ENCODE results near the gene DGAT2. TPM values are rescaled to one million over a fixed set of nuclear protein-coding genes. Genes with fewer than 3 reads are reported as not detected.

DGAT2 gene, protein sequence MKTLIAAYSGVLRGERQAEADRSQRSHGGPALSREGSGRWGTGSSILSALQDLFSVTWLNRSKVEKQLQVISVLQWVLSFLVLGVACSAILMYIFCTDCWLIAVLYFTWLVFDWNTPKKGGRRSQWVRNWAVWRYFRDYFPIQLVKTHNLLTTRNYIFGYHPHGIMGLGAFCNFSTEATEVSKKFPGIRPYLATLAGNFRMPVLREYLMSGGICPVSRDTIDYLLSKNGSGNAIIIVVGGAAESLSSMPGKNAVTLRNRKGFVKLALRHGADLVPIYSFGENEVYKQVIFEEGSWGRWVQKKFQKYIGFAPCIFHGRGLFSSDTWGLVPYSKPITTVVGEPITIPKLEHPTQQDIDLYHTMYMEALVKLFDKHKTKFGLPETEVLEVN
- polyA plus RNA-seq (2013, experiment 1 of 4) = 4.5 TPM
- polyA plus RNA-seq (2013, experiment 2 of 4) = 5.7 TPM
- polyA plus RNA-seq (2013, experiment 3 of 4) = 3.6 TPM
- polyA plus RNA-seq (2013, experiment 4 of 4) = 3.3 TPM

DNA sequence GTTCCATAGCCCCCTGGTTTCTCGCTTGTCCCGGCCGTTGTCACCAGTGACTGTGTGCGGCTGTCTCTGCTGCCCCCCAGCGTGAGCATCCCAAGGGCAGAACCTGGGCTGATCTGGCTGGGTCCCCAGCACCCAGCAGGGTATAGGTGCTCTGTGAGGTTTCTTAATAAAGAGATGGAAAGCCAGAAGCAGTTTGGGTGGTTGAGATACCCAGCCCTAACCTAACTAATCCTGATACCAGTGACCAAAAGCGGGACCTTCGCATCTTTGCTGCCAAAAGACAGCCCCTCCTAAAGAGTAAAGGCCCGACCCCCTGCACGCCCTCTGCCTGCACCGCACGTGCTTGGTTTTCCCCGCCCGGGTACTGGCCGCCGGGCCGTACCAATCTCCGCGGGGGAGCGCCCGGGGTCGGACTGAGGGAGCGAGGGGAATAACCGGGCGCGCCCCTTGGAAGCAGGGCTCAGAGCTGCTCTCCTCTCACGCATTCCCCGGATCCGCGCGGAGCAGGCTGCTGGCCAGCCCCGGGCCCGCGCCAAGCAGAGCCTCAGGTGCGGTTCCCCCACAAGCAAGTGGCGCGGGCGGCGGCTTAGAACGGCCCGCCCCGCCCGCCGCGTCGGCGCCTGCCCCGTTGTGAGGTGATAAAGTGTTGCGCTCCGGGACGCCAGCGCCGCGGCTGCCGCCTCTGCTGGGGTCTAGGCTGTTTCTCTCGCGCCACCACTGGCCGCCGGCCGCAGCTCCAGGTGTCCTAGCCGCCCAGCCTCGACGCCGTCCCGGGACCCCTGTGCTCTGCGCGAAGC, at the start of gene DGAT2:
TSS of gene DGAT2 (plus strand) at position 667 of the 797 bp plus-strand sequence. CDS start 214 bp downstream, outside the sequence.
- 4 to 5% methylated on average over 66 of the region's 66 CpGs for WGBS, 2 experiments
- Histone ChIP-seq H3K27me3 (ENCODE audit: control insufficient read depth, insufficient read depth, low read length, poor library complexity, severe bottlenecking) (peaks cover 43% of the 10 kb centered on the region), H3K9me3 (ENCODE audit: control insufficient read depth, low read length) (no peaks in the 10 kb centered on the region), H3K36me3 (ENCODE audit: control insufficient read depth, insufficient read depth, low read length) (no peaks in the 10 kb centered on the region), H3K4me1 (ENCODE audit: control insufficient read depth, insufficient read depth, low read length) (peaks cover 18% of the 10 kb centered on the region), H3K4me3 (ENCODE audit: insufficient read depth, low read depth, low read length) (peak within 1 kb of the TSS; percentile 35), H3K27ac (ENCODE audit: insufficient read depth, low read depth, low read length, poor library complexity, severe bottlenecking) (no peak within 1 kb of the TSS)

DNA sequence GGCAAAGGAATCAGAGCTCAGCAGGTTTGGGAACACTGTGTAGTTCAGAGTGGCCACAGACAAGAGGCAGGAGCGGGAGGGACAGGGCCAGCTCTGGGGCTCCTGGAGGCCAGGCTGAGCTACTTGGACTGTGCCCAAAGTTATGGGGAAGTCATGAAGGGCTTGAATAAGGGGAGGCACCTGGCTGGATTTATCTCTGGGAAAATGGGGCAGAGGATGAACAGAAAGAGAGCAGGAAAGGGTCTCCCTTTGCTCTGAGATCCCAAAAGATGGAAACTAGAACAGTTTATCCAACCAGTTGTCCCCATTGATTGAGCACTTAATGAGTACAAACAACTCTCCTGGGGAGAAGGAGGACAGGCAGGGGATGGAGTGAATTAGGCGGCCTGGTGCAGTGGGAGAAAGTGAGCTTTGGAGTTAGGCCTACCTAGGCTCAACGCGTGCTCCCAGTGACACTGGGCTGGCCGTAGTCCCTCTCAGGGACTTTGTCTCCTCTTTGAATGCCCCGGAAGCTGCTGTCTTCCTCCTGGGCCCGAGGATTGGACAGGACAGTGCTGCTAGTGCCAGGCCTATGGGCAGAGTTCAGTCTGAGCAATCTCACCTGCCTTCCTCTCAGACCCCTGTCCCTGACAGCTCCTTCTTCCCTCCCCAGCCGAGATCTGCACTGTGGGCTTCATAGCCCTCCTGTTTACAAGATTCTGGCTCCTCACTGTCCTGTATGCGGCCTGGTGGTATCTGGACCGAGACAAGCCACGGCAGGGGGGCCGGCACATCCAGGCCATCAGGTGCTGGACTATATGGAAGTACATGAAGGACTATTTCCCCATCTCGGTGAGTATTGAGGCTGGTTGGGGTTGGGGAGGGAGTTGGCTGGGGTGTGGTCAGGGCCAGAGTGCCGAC, 49.0 kb upstream of the DGAT2 start:
- WGBS, 2 experiments = 93% methylated on average over 14 of the region's 14 CpGs
- no peak overlapping the region for H3K27ac ChIP-seq (ENCODE audit: insufficient read depth, low read depth, low read length, poor library complexity, severe bottlenecking)

DNA sequence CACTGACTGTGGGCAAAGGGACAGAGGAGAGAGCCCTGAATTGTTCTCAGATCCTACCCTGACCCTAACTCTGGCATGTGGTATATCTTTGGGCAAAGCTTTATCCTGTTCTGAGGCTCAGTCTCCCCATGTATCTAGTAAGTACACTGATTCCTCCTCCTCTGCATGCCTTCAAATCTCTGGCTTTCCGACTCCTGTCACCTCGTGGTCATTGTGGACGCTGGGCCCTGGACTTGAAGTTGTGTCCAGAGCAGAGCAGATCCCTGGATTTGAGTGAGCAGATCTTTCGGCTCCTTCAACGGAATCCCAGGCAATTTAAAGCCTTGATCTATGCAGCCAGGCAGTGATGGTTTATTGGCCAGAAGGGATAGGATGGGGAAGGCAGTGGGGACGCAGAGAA, 47.9 kb upstream of the DGAT2 start:
- H3K4me1 ChIP-seq (ENCODE audit: control insufficient read depth, insufficient read depth, low read length) = peaks cover 3% of the 10 kb centered on the region
- no peak overlapping the region for H3K4me3 ChIP-seq (ENCODE audit: insufficient read depth, low read depth, low read length)
- H3K9me3 ChIP-seq (ENCODE audit: control insufficient read depth, low read length) = no peaks in the 10 kb centered on the region
- no peak overlapping the region for H3K27ac ChIP-seq (ENCODE audit: insufficient read depth, low read depth, low read length, poor library complexity, severe bottlenecking)
- H3K36me3 ChIP-seq (ENCODE audit: control insufficient read depth, insufficient read depth, low read length) = no peaks in the 10 kb centered on the region
- no peaks in the 10 kb centered on the region for H3K27me3 ChIP-seq (ENCODE audit: control insufficient read depth, insufficient read depth, low read length, poor library complexity, severe bottlenecking)
- WGBS, 2 experiments = 94 to 96% methylated on average over 6 of the region's 6 CpGs

More for the DNA sequence above, 49.0 kb upstream of the DGAT2 start:
- Histone ChIP-seq H3K4me3 (ENCODE audit: insufficient read depth, low read depth, low read length) (no peak overlapping the region), H3K4me1 (ENCODE audit: control insufficient read depth, insufficient read depth, low read length) (peaks cover 3% of the 10 kb centered on the region), H3K36me3 (ENCODE audit: control insufficient read depth, insufficient read depth, low read length) (no peaks in the 10 kb centered on the region), H3K27me3 (ENCODE audit: control insufficient read depth, insufficient read depth, low read length, poor library complexity, severe bottlenecking) (no peaks in the 10 kb centered on the region), H3K9me3 (ENCODE audit: control insufficient read depth, low read length) (no peaks in the 10 kb centered on the region)

DNA sequence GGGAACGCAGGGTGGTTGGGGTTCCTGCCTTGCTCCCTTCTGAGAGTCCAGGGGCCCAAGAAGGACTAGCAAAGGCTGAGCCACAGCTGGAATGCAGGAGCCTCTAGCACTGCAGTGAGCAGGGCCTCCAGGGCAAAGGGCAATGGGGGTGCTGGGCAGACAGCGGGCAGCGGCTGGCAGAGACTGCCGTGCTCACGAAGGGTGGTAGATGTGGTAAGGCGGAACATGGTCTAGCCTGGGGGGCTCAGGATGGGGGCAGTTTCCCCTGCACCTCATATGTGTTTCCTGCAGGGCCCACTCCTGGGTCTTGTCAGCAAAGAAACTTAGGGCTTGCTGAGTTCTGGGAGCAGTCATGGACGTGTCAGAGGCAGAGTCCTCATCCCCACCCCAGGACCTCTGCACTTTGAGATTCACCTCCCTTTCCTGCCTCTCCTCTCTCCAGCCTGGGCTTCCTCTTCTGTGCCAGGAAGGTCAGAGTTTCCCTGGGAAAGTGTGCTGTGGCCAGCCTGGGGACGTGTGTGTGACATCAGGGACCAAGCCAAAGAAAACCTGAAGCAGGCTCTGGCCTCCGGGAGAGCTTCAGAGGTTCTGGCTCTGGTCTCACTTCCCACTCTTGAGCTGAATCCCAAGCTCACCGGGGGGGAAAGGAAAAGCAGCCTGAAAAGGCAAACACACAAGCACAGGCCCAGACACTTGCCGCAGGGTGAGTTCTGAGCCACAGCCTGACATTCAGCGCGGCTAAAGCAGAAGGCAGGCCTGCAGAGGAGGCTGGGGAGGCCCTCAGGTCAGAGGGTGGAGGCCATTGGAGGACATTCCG, 46.5 kb upstream of the DGAT2 start:
- peaks cover 3% of the 10 kb centered on the region for H3K4me1 ChIP-seq (ENCODE audit: control insufficient read depth, insufficient read depth, low read length)
- no peaks in the 10 kb centered on the region for H3K36me3 ChIP-seq (ENCODE audit: control insufficient read depth, insufficient read depth, low read length)
- no peak overlapping the region for H3K4me3 ChIP-seq (ENCODE audit: insufficient read depth, low read depth, low read length)
- WGBS, 2 experiments = 88% methylated on average over 14 of the region's 14 CpGs
- no peaks in the 10 kb centered on the region for H3K9me3 ChIP-seq (ENCODE audit: control insufficient read depth, low read length)
- H3K27me3 ChIP-seq (ENCODE audit: control insufficient read depth, insufficient read depth, low read length, poor library complexity, severe bottlenecking) = no peaks in the 10 kb centered on the region
- no peak overlapping the region for H3K27ac ChIP-seq (ENCODE audit: insufficient read depth, low read depth, low read length, poor library complexity, severe bottlenecking)

DNA sequence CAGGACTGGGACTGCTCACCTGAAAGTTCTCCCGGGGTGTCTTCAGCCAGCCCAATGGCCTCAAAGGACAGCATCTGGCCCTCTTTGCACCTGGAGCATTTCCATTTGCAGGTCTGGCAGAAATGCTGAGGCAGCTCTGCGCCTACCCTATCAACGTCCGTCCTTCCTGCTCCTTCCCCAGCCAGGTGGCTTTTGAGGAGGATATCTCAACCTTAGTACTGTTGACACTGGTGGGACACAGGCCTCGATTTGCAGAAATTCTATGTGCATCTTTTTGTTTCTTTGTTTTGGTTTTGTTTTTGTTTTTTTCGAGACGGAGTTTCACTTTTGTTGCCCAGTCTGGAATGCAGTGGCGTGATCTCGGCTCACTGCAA, 45.9 kb upstream of the DGAT2 start:
- Histone ChIP-seq H3K27ac (ENCODE audit: insufficient read depth, low read depth, low read length, poor library complexity, severe bottlenecking) (no peak overlapping the region), H3K9me3 (ENCODE audit: control insufficient read depth, low read length) (no peaks in the 10 kb centered on the region), H3K36me3 (ENCODE audit: control insufficient read depth, insufficient read depth, low read length) (no peaks in the 10 kb centered on the region), H3K27me3 (ENCODE audit: control insufficient read depth, insufficient read depth, low read length, poor library complexity, severe bottlenecking) (no peaks in the 10 kb centered on the region), H3K4me1 (ENCODE audit: control insufficient read depth, insufficient read depth, low read length) (peaks cover 3% of the 10 kb centered on the region), H3K4me3 (ENCODE audit: insufficient read depth, low read depth, low read length) (no peak overlapping the region)
- 94 to 97% methylated on average over 9 of the region's 9 CpGs for WGBS, 2 experiments

DNA sequence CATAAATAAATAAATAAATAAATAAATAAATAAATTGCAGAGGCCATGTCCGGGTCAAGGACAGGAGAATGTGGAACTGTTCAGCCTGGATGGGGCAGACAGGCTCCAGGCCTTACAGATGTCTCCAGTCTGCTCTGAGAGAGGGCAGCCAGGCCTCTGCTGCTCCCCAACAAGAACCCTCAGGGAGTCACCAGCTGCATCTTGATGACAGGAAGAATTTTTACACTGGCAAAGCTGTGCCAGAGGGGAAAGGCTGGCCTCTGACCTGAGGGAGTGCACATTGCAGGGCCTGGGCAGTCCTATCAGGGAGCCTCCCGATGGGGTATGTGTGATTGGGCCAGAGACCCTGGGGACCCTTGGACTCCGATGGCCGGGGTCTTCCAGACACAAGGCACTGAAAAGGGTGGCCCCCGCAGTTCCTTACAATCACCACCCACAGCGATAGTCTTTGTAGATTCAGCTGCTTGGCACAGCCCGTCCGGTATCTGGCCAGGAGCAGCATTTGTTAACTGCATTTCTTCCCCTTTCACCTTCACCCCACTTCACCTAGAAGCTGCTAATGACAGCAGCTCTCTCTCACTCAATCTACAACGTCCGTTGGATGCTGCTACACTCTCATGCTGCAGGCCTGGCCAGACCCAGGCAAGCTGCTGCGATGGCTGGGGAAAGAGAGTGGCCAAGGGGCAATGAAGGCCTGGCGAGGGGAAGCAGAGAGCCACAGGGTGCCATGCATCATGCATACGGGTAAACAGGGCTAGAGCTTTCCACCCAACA, 42.8 kb upstream of the DGAT2 start:
- peaks cover 3% of the 10 kb centered on the region for H3K4me1 ChIP-seq (ENCODE audit: control insufficient read depth, insufficient read depth, low read length)

DNA sequence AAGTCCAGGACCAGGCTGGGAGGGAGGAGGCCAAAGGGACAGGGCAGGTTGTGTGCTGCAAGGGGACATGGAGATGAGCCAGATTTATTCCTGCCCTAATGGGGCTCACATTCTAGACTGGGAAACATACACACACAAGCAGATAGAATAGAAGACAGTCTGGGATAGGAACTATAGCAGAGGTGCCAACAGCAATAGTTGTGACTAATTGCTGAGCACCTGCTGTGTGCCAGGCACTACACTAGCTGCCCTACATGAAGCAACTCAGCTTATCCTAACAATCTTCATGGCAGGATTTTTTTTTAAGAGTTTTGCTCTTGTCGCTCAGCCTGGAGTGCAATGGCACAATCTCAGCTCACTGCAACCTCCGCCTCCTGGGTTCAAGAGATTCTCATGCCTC, 39.6 kb upstream of the DGAT2 start:
- no peak overlapping the region for H3K4me3 ChIP-seq (ENCODE audit: insufficient read depth, low read depth, low read length)
- H3K9me3 ChIP-seq (ENCODE audit: control insufficient read depth, low read length) = no peaks in the 10 kb centered on the region
- no peak overlapping the region for H3K27ac ChIP-seq (ENCODE audit: insufficient read depth, low read depth, low read length, poor library complexity, severe bottlenecking)
- H3K27me3 ChIP-seq (ENCODE audit: control insufficient read depth, insufficient read depth, low read length, poor library complexity, severe bottlenecking) = no peaks in the 10 kb centered on the region
- H3K4me1 ChIP-seq (ENCODE audit: control insufficient read depth, insufficient read depth, low read length) = peaks cover 16% of the 10 kb centered on the region
- 91 to 96% methylated on average over 2 of the region's 2 CpGs for WGBS, 2 experiments
- H3K36me3 ChIP-seq (ENCODE audit: control insufficient read depth, insufficient read depth, low read length) = no peaks in the 10 kb centered on the region

More for the DNA sequence above, 42.8 kb upstream of the DGAT2 start:
- 87 to 89% methylated on average over 13 of the region's 13 CpGs for WGBS, 2 experiments
- no peaks in the 10 kb centered on the region for H3K27me3 ChIP-seq (ENCODE audit: control insufficient read depth, insufficient read depth, low read length, poor library complexity, severe bottlenecking)
- H3K36me3 ChIP-seq (ENCODE audit: control insufficient read depth, insufficient read depth, low read length) = no peaks in the 10 kb centered on the region
- H3K4me3 ChIP-seq (ENCODE audit: insufficient read depth, low read depth, low read length) = no peak overlapping the region
- H3K27ac ChIP-seq (ENCODE audit: insufficient read depth, low read depth, low read length, poor library complexity, severe bottlenecking) = no peak overlapping the region
- no peaks in the 10 kb centered on the region for H3K9me3 ChIP-seq (ENCODE audit: control insufficient read depth, low read length)

DNA sequence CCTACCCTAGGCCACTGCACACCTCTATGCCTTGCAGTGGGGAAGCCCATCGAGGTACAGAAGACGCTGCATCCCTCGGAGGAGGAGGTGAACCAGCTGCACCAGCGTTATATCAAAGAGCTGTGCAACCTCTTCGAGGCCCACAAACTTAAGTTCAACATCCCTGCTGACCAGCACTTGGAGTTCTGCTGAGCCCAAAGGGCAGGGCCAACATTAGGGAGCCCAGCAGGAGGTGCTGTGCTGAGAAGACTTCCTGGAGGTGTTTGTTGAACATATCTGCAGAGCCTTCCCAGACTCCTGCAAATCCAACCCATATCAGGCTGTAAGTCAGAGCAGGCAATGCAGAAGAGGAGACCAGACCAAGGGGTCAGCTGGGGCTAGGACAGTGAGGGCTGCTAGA, 37.5 kb upstream of the DGAT2 start:
- Histone ChIP-seq H3K36me3 (ENCODE audit: control insufficient read depth, insufficient read depth, low read length) (no peaks in the 10 kb centered on the region), H3K27ac (ENCODE audit: insufficient read depth, low read depth, low read length, poor library complexity, severe bottlenecking) (no peak overlapping the region), H3K4me1 (ENCODE audit: control insufficient read depth, insufficient read depth, low read length) (peaks cover 24% of the 10 kb centered on the region), H3K9me3 (ENCODE audit: control insufficient read depth, low read length) (no peaks in the 10 kb centered on the region), H3K4me3 (ENCODE audit: insufficient read depth, low read depth, low read length) (no peak overlapping the region), H3K27me3 (ENCODE audit: control insufficient read depth, insufficient read depth, low read length, poor library complexity, severe bottlenecking) (no peaks in the 10 kb centered on the region)
- 95% methylated on average over 5 of the region's 5 CpGs for WGBS, 2 experiments

DNA sequence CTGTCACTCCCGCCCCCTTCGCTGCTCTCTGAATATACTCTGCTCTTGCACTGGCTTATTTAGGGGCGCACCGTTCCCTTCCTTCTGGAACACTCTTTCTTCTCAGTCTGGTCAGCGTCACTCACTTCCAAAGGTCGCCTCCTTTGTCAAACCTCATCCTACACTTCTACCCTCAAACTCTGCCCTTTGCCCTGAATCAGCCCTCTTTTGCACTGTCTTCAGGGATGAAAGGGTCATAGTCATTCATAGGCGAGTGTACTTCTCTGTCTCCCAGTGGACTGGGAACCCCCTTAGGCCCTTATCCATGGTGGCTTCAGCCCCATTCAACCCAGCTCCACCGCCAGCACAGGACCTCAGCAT, 35.5 kb upstream of the DGAT2 start:
- WGBS, 2 experiments = 91 to 92% methylated on average over 7 to 8 of the region's 8 CpGs
- Histone ChIP-seq H3K4me1 (ENCODE audit: control insufficient read depth, insufficient read depth, low read length) (peaks cover 24% of the 10 kb centered on the region), H3K9me3 (ENCODE audit: control insufficient read depth, low read length) (no peaks in the 10 kb centered on the region), H3K4me3 (ENCODE audit: insufficient read depth, low read depth, low read length) (no peak overlapping the region), H3K27me3 (ENCODE audit: control insufficient read depth, insufficient read depth, low read length, poor library complexity, severe bottlenecking) (no peaks in the 10 kb centered on the region), H3K36me3 (ENCODE audit: control insufficient read depth, insufficient read depth, low read length) (no peaks in the 10 kb centered on the region), H3K27ac (ENCODE audit: insufficient read depth, low read depth, low read length, poor library complexity, severe bottlenecking) (no peak overlapping the region)
